Measurements from ENCODE around the gene DCANP1. TPM values are rescaled to one million over a fixed set of nuclear protein-coding genes. Genes with fewer than 3 reads are reported as not detected.

Gene DCANP1
- total and polyA plus RNA-seq, 9 of the 15 experiments (the other 6 are each of a cell fraction or from before 2014, with no cell fraction given): not detected

- TF ChIP-seq STAT6 (CRISPR knock-in tag; IDR thresholded peaks at IDR 0.05) (no peak), GATA2 (CRISPR knock-in tag; IDR thresholded peaks at IDR 0.05) (no peak), PHTF2 (CRISPR knock-in tag; IDR thresholded peaks at IDR 0.05) (no peak), ZMIZ1 (IDR thresholded peaks at IDR 0.05; ENCODE audit: low read depth in 2 of 2, low read length in 2 of 2) (no peak), HMBOX1 (IDR thresholded peaks at IDR 0.05) (no peak), HDAC2 (IDR thresholded peaks at IDR 0.05) (no peak), BRCA1 (IDR thresholded peaks at IDR 0.05) (no peak), BRCA1 (CRISPR knock-in tag; IDR thresholded peaks at IDR 0.05) (no peak), ARID3A (IDR thresholded peaks at IDR 0.05; ENCODE audit: borderline replicate concordance, low read depth, low read length) (no peak), ZNF830 (CRISPR knock-in tag; IDR thresholded peaks at IDR 0.05) (no peak), ID3 (CRISPR knock-in tag; IDR thresholded peaks at IDR 0.05) (no peak), ID3 (tag; IDR thresholded peaks at IDR 0.05) (no peak), SMARCC2 (IDR thresholded peaks at IDR 0.05; ENCODE audit: low read depth) (no peak), YBX1 (IDR thresholded peaks at IDR 0.05) (no peak), ZNF280B (CRISPR knock-in tag; IDR thresholded peaks at IDR 0.05) (no peak), BRD4 (IDR thresholded peaks at IDR 0.05) (no peak), FOSL1 (tag; conservative IDR thresholded peaks at IDR 0.05) (no peak)
Measured at GRCh38 chr5:135466178-135467050, 19.3 kb upstream of the DCANP1 start (continued).
